ENCODE data around the gene GSE1. TPM values are rescaled to one million over a fixed set of nuclear protein-coding genes. Genes with fewer than 3 reads are reported as not detected.

GSE1 gene
- total RNA-seq, 1 donor: 23.1 TPM

GRCh38 chr16:85665929-85666328 lies 52.8 kb downstream of the GSE1 start:
- DNase-seq (ENCODE audit: low read depth): no peak
- TF ChIP-seq CTCF (IDR thresholded peaks at IDR 0.05; ENCODE audit: insufficient read depth, low read length): no peak
- no peak overlapping the region for H3K4me3 ChIP-seq (ENCODE audit: low read depth, low read length)

- no peak for DNase-seq (ENCODE audit: low read depth)
- TF ChIP-seq CTCF (IDR thresholded peaks at IDR 0.05; ENCODE audit: insufficient read depth, low read length): no peak
- H3K4me3 ChIP-seq (ENCODE audit: low read depth, low read length): no peak overlapping the region
Measured at GRCh38 chr16:85667261-85667660, 54.1 kb downstream of the GSE1 start.

- no peak overlapping the region for H3K4me3 ChIP-seq (ENCODE audit: low read depth, low read length)
- no peak for TF ChIP-seq CTCF (IDR thresholded peaks at IDR 0.05; ENCODE audit: insufficient read depth, low read length)
- DNase-seq (ENCODE audit: low read depth): no peak
Measured at GRCh38 chr16:85667841-85668413, 54.8 kb downstream of the GSE1 start.

- no peak for DNase-seq (ENCODE audit: low read depth)
- no peak overlapping the region for H3K4me3 ChIP-seq (ENCODE audit: low read depth, low read length)
- TF ChIP-seq CTCF (IDR thresholded peaks at IDR 0.05; ENCODE audit: insufficient read depth, low read length): no peak
Measured at GRCh38 chr16:85668676-85669424, 55.7 kb downstream of the GSE1 start.

GRCh38 chr16:85670840-85671239 lies 57.7 kb downstream of the GSE1 start:
- H3K4me3 ChIP-seq (ENCODE audit: low read depth, low read length): no peak overlapping the region
- DNase-seq (ENCODE audit: low read depth): no peak
- no peak for TF ChIP-seq CTCF (IDR thresholded peaks at IDR 0.05; ENCODE audit: insufficient read depth, low read length)

GRCh38 chr16:85673529-85674417 lies 60.7 kb downstream of the GSE1 start:
- TF ChIP-seq CTCF (IDR thresholded peaks at IDR 0.05; ENCODE audit: insufficient read depth, low read length): no peak
- no peak overlapping the region for H3K4me3 ChIP-seq (ENCODE audit: low read depth, low read length)
- DNase-seq (ENCODE audit: low read depth): peak; percentile 53
